ENCODE data around the gene HNRNPDL. TPM values are rescaled to one million over a fixed set of nuclear protein-coding genes. Genes with fewer than 3 reads are reported as not detected.

The HNRNPDL gene
- total and polyA plus RNA-seq, 2 of the 13 experiments (the other 11 are each of a cell fraction or from before 2014, with no cell fraction given) = 167 to 414 TPM

DNA sequence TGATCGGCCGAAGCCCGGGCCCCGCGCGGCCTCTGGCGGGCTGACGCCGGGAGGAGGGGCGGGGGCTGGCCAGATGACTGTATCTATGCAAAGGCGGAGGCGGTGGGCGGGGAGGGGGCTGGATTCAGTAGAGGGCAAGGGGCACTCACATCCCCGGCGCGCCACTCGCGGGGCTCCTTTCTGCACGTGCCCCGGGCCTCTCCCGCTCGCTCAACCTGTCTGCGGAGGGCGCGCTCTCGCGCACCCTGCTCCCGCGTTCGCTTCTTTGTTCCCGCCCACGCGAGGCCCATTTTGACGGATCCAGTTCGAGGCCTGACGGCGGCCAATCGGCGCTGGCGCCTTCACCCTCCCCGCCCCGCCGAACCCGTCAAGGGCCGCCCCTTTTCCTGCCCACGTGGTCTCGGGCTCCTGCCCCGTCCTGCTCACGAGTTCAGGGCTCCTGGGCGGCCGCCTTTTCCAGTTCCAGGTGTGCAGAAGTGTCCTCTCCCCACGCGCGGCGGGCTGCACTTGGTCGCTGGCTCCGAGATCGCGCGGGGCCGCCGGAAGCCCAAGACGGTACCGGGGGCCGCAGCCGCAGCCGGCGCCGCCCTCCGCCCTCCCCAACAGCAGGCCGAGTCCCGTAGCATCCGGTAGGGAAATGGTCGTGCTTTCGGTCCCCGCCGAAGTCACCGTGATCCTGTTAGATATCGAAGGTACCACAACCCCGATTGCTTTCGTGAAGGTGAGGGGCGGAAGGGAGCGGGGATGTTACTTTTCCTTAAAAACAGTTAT lies at the start of gene HNRNPDL, which contains the start of gene ENOPH1 (continued):
- TF ChIP-seq NFATC3 (CRISPR knock-in tag; IDR thresholded peaks at IDR 0.05) (peak; percentile 78; the same call in 1 of the 2 replicates), ZNF34 (CRISPR knock-in tag; IDR thresholded peaks at IDR 0.05; ENCODE audit: borderline replicate concordance) (0 out of 2 replicates have a peak, but pooled peaks have one; percentile 29), ATF6 (CRISPR knock-in tag; conservative IDR thresholded peaks at IDR 0.05) (peak; percentile 60; the same call in 1 of the 2 replicates), ELF1 (CRISPR knock-in tag; IDR thresholded peaks at IDR 0.05) (peak; percentile 61), ZNF136 (CRISPR knock-in tag; IDR thresholded peaks at IDR 0.05; ENCODE audit: low read depth) (peak; percentile 70; the same call in 1 of the 2 replicates), AHDC1 (CRISPR knock-in tag; IDR thresholded peaks at IDR 0.05; ENCODE audit: borderline replicate concordance) (no peak; the same call in 1 of the 2 replicates), ZFP91 (CRISPR knock-in tag; IDR thresholded peaks at IDR 0.05; ENCODE audit: borderline replicate concordance) (peak; percentile 54; the same call in 1 of the 2 replicates), HBP1 (CRISPR knock-in tag; IDR thresholded peaks at IDR 0.05; ENCODE audit: low read depth) (peak; percentile 61; the same call in 1 of the 2 replicates)
- TF ChIP-seq, protein P1, sequence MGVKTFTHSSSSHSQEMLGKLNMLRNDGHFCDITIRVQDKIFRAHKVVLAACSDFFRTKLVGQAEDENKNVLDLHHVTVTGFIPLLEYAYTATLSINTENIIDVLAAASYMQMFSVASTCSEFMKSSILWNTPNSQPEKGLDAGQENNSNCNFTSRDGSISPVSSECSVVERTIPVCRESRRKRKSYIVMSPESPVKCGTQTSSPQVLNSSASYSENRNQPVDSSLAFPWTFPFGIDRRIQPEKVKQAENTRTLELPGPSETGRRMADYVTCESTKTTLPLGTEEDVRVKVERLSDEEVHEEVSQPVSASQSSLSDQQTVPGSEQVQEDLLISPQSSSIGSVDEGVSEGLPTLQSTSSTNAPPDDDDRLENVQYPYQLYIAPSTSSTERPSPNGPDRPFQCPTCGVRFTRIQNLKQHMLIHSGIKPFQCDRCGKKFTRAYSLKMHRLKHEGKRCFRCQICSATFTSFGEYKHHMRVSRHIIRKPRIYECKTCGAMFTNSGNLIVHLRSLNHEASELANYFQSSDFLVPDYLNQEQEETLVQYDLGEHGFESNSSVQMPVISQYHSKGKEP (CRISPR knock-in tag; IDR thresholded peaks at IDR 0.05) = no peak
- TF ChIP-seq, protein P2, sequence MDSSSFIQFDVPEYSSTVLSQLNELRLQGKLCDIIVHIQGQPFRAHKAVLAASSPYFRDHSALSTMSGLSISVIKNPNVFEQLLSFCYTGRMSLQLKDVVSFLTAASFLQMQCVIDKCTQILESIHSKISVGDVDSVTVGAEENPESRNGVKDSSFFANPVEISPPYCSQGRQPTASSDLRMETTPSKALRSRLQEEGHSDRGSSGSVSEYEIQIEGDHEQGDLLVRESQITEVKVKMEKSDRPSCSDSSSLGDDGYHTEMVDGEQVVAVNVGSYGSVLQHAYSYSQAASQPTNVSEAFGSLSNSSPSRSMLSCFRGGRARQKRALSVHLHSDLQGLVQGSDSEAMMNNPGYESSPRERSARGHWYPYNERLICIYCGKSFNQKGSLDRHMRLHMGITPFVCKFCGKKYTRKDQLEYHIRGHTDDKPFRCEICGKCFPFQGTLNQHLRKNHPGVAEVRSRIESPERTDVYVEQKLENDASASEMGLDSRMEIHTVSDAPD (CRISPR knock-in tag; IDR thresholded peaks at IDR 0.05) = peak; percentile 83
- TF ChIP-seq, protein P3, sequence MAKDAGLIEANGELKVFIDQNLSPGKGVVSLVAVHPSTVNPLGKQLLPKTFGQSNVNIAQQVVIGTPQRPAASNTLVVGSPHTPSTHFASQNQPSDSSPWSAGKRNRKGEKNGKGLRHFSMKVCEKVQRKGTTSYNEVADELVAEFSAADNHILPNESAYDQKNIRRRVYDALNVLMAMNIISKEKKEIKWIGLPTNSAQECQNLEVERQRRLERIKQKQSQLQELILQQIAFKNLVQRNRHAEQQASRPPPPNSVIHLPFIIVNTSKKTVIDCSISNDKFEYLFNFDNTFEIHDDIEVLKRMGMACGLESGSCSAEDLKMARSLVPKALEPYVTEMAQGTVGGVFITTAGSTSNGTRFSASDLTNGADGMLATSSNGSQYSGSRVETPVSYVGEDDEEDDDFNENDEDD (CRISPR knock-in tag; IDR thresholded peaks at IDR 0.05; ENCODE audit: borderline replicate concordance) = peak; percentile 98
